H9 (cell line): ENCODE data around the gene CDH24. TPM values are rescaled to one million over a fixed set of nuclear protein-coding genes. Genes with fewer than 3 reads are reported as not detected.

Experiments used
- DNase-seq: peaks from one replicate; pipeline ENCODE4 v3.0.0-alpha.2; 2017
- H2AFZ ChIP-seq: one replicate; pipeline ENCODE4 v1.6.1; 2013; ENCODE audit warnings: mild to moderate bottlenecking, low read length, control low read depth, moderate library complexity
- H2AK5ac ChIP-seq: 2 replicates; pipeline ENCODE4 v1.6.1; 2013; ENCODE audit warnings: low read length, control low read depth, mixed read lengths; ENCODE audit not compliant: insufficient read length
- H2BK120ac ChIP-seq: one replicate; pipeline ENCODE4 v1.6.1; 2013; ENCODE audit warnings: low read depth, mild to moderate bottlenecking, low read length, control low read depth, inconsistent platforms; ENCODE audit not compliant: poor library complexity, severe bottlenecking
- H2BK12ac ChIP-seq: 2 replicates; pipeline ENCODE4 v1.6.1; 2013; ENCODE audit warnings: low read length, control low read depth, mixed read lengths, low read depth; ENCODE audit not compliant: insufficient read length
- H2BK15ac ChIP-seq: 2 replicates; pipeline ENCODE4 v1.6.1; 2013; ENCODE audit warnings: low read depth, low read length, control low read depth
- H2BK20ac ChIP-seq: one replicate; pipeline ENCODE4 v1.6.1; 2013; ENCODE audit warnings: low read depth, mild to moderate bottlenecking, low read length, control low read depth, inconsistent platforms; ENCODE audit not compliant: poor library complexity, severe bottlenecking
- H2BK5ac ChIP-seq: 2 replicates; pipeline ENCODE4 v1.6.1; 2013; ENCODE audit warnings: low read length, control low read depth, mixed read lengths; ENCODE audit not compliant: insufficient read length
- H3K14ac ChIP-seq: 2 replicates; pipeline ENCODE4 v1.6.1; 2013; ENCODE audit warnings: low read length, control low read depth; ENCODE audit not compliant: insufficient read depth
- H3K18ac ChIP-seq: 2 replicates; pipeline ENCODE4 v1.6.1; 2013; ENCODE audit warnings: low read depth, mild to moderate bottlenecking, mixed read lengths, low read length, control low read depth; ENCODE audit not compliant: insufficient read length
- H3K23ac ChIP-seq: 2 replicates; pipeline ENCODE4 v1.6.1; 2013; ENCODE audit warnings: low read length, control low read depth, mixed read lengths, low read depth; ENCODE audit not compliant: insufficient read length
- H3K23me2 ChIP-seq: 2 replicates; pipeline ENCODE4 v1.6.1; 2013; ENCODE audit warnings: low read depth, mild to moderate bottlenecking, mixed read lengths, low read length, control low read depth; ENCODE audit not compliant: insufficient read length, poor library complexity, severe bottlenecking
- H3K27ac ChIP-seq: 2 replicates; pipeline ENCODE4 v1.5.1; 2013; ENCODE audit warnings: low read length, control low read depth, mixed read lengths, low read depth; ENCODE audit not compliant: insufficient read length
- H3K27me3 ChIP-seq: 2 replicates; pipeline ENCODE4 v1.6.1; 2013; ENCODE audit warnings: low read length, control low read depth, inconsistent platforms; ENCODE audit not compliant: insufficient read depth
- H3K4ac ChIP-seq: 2 replicates; pipeline ENCODE4 v1.6.1; 2013; ENCODE audit warnings: low read depth, mild to moderate bottlenecking, control low read depth, inconsistent platforms, low read length, moderate library complexity
- H3K4me1 ChIP-seq: 2 replicates; pipeline ENCODE4 v1.6.1; 2013; ENCODE audit warnings: low read length, control low read depth, inconsistent platforms; ENCODE audit not compliant: insufficient read depth
- H3K4me2 ChIP-seq: 2 replicates; pipeline ENCODE4 v1.6.1; 2013; ENCODE audit warnings: low read length, control low read depth, mixed read lengths; ENCODE audit not compliant: insufficient read length, insufficient read depth
- H3K56ac ChIP-seq: 2 replicates; pipeline ENCODE4 v1.6.1; 2013; ENCODE audit warnings: low read depth, mild to moderate bottlenecking, mixed read lengths, low read length, control low read depth; ENCODE audit not compliant: insufficient read length
- H3K79me1 ChIP-seq: 2 replicates; pipeline ENCODE4 v1.6.1; 2013; ENCODE audit warnings: low read depth, mild to moderate bottlenecking, moderate library complexity, low read length, control low read depth, inconsistent platforms; ENCODE audit not compliant: insufficient read depth, poor library complexity, severe bottlenecking
- H3K79me2 ChIP-seq: 2 replicates; pipeline ENCODE4 v1.6.1; 2013; ENCODE audit warnings: low read length, control low read depth, inconsistent platforms; ENCODE audit not compliant: insufficient read depth
- H3K9ac ChIP-seq: 2 replicates; pipeline ENCODE4 v1.6.1; 2013; ENCODE audit warnings: low read length, control low read depth, mixed read lengths; ENCODE audit not compliant: insufficient read length; ENCODE audit errors: extremely low read depth
- H3K9me3 ChIP-seq: one replicate; pipeline ENCODE4 v1.6.1; 2013; ENCODE audit warnings: low read depth, low read length, inconsistent platforms; ENCODE audit not compliant: control insufficient read depth
- H3T11ph ChIP-seq: one replicate; pipeline ENCODE4 v1.6.1; 2013; ENCODE audit warnings: mild to moderate bottlenecking, low read length, control low read depth, inconsistent platforms
- H4K20me1 ChIP-seq: one replicate; pipeline ENCODE4 v1.6.1; 2013; ENCODE audit not compliant: control insufficient read depth, insufficient read length, insufficient read depth
- H4K5ac ChIP-seq: 2 replicates; pipeline ENCODE4 v1.6.1; 2013; ENCODE audit warnings: low read depth, mild to moderate bottlenecking, mixed read lengths, low read length, control low read depth; ENCODE audit not compliant: insufficient read length
- H4K8ac ChIP-seq: replicated peaks from 2 replicates; pipeline ENCODE4 v1.6.1; 2013; ENCODE audit warnings: low read length, control low read depth, mixed read lengths, low read depth; ENCODE audit not compliant: insufficient read length
- H4K91ac ChIP-seq: 2 replicates; pipeline ENCODE4 v1.6.1; 2013; ENCODE audit warnings: low read depth, mild to moderate bottlenecking, moderate library complexity, mixed read lengths, low read length, control low read depth; ENCODE audit not compliant: insufficient read length
- H3K27ac Mint-ChIP-seq, 3 experiments: 2 replicates in 2 of 3; 3 replicates in 1 of 3; pipeline ENCODE4 v1.8.0; 2020 to 2021; ENCODE audit warnings: mixed read lengths in 3 of 3, mild to moderate bottlenecking in 1 of 3, moderate library complexity in 1 of 3
- H3K27me3 Mint-ChIP-seq: 2 replicates; pipeline ENCODE4 v1.8.0; 2021; ENCODE audit warnings: low read depth, mild to moderate bottlenecking, moderate library complexity, mixed read lengths
- H3K36me3 Mint-ChIP-seq, 3 experiments: 2 replicates in 2 of 3; 3 replicates in 1 of 3; pipeline ENCODE4 v1.8.0; 2020 to 2021; ENCODE audit warnings: low read depth in 3 of 3, mixed read lengths in 3 of 3; ENCODE audit not compliant: insufficient read depth in 1 of 3
- H3K4me1 Mint-ChIP-seq, 2 experiments: 2 replicates each; pipeline ENCODE4 v1.8.0; 2020; ENCODE audit warnings: mixed read lengths in 2 of 2
- H3K4me3 Mint-ChIP-seq, 2 experiments: 2 replicates in 1 of 2; 3 replicates in 1 of 2; pipeline ENCODE4 v1.8.0; 2020 to 2021; ENCODE audit warnings: mild to moderate bottlenecking in 2 of 2, mixed read lengths in 2 of 2, moderate library complexity in 1 of 2
- H3K9me3 Mint-ChIP-seq, 2 experiments: 2 replicates in 1 of 2; 3 replicates in 1 of 2; pipeline ENCODE4 v1.8.0; 2020; ENCODE audit warnings: mild to moderate bottlenecking in 2 of 2, mixed read lengths in 2 of 2, moderate library complexity in 1 of 2
- CTCF ChIP-seq: fragments of 200-600 bp; sonication (generic); conservative IDR thresholded peaks from 3 replicates; pipeline ENCODE4 v1.8.0; 2021; ENCODE audit warnings: antibody characterized with exemption, mild to moderate bottlenecking
- WGBS: extraction: QIAGEN DNeasy Blood & Tissue Kit; methylation state at CpG from one replicate; pipeline ENCODE4 v1.1.7; 2013; ENCODE audit warnings: missing lambda C conversion rate, low lambda C conversion rate, mixed read lengths; ENCODE audit not compliant: insufficient read length; ENCODE audit errors: extremely low coverage; 5-methylcytosine and 5-hydroxymethylcytosine counted together
- total RNA-seq: library from RNA; stranded (reverse); gene quantifications from 2 replicates; pipeline ENCODE4 v1.2.1, GENCODE V29; 2021

Gene CDH24
- total RNA-seq, 1 experiment from 2014 or later, result 16.7 TPM

GRCh38 chr14:23033801-23034497 lies 23.4 kb downstream of the CDH24 start:
- Histone ChIP-seq H3K27ac (no peak overlapping the region), H2BK20ac (no peak overlapping the region), H3K23ac (no peak overlapping the region), H3K4me2 (peak overlapping the region; percentile 36), H3K23me2 (peaks cover 5% of the 10 kb centered on the region), H2BK5ac (no peak overlapping the region), H3K9me3 (no peaks in the 10 kb centered on the region), H3K79me1 (no peaks in the 10 kb centered on the region), H3K79me2 (peaks cover 5% of the 10 kb centered on the region; the same call in 1 of the 2 replicates), H3T11ph (no peak overlapping the region), H2BK15ac (no peak overlapping the region), H4K5ac (no peak overlapping the region), H3K4ac (no peak overlapping the region), H3K9ac (peak overlapping the region; percentile 95), H3K27me3 (no peaks in the 10 kb centered on the region), H4K91ac (no peak overlapping the region), H3K14ac (peak overlapping the region; percentile 80), H4K20me1 (no peaks in the 10 kb centered on the region), H2AFZ (no peak overlapping the region), H3K18ac (peak overlapping the region; percentile 53), H3K56ac (no peak overlapping the region), H2BK120ac (no peak overlapping the region), H2AK5ac (no peak overlapping the region), H3K4me1 (no peaks in the 10 kb centered on the region), H4K8ac (no peak overlapping the region), H2BK12ac (no peak overlapping the region)
- Mint-ChIP-seq H3K27me3 (no peaks in the 10 kb centered on the region), H3K4me1 (peaks cover 10 to 18% of the 10 kb centered on the region in 2 experiments), H3K36me3 (peaks cover 28 to 45% (median 33%) of the 10 kb centered on the region in 3 experiments), H3K9me3 (no peaks in the 10 kb centered on the region), H3K4me3 (peak overlapping the region; percentile 96), H3K27ac (peak overlapping the region; percentile 99 to 100 (median 99))
- no peak for TF ChIP-seq CTCF
- DNase-seq, result no peak
- WGBS, result 100% methylated on average over 1 of the region's 17 CpGs
